Natural killer cell treated with Interleukin-12 subunit alpha and Interleukin-12 subunit beta and Interleukin-15 and Interleukin-18, amount 100 ng/mL, for 72 hours (primary cell): ENCODE results near the gene AHCY. TPM values are rescaled to one million over a fixed set of nuclear protein-coding genes. Genes with fewer than 3 reads are reported as not detected.
"Not testable (repeated sequence)": the region's sequence is repeated elsewhere in the genome, so short reads cannot be mapped to it uniquely, and the experiment has no call there.

Source experiments
- ATAC-seq, 2 donors: fragments of 150-1000 bp; cut with Tn5 transposase in 1 of 2; sonication (Bioruptor Pico), chemical (Tn5 transposase) in 1 of 2; 2 replicates each; pipeline ENCODE4 v1.10.0; 2021
- DNase-seq: peaks from one replicate; pipeline ENCODE4 v3.0.0; 2022; ENCODE audit warnings: low spot score
- H3K27ac Mint-ChIP-seq, 2 donors: 1 replicate in 1 of 2; 2 replicates in 1 of 2; pipeline ENCODE4 v1.8.0; 2022; ENCODE audit warnings: mixed read lengths in 2 of 2, mild to moderate bottlenecking in 1 of 2, moderate library complexity in 1 of 2
- H3K27me3 Mint-ChIP-seq, 2 donors: 1 replicate in 1 of 2; 2 replicates in 1 of 2; pipeline ENCODE4 v1.8.0; 2022; ENCODE audit warnings: mixed read lengths in 2 of 2
- H3K36me3 Mint-ChIP-seq: one replicate; pipeline ENCODE4 v1.8.0; 2022; ENCODE audit warnings: mixed read lengths
- H3K4me1 Mint-ChIP-seq, 2 donors: 1 replicate in 1 of 2; 2 replicates in 1 of 2; pipeline ENCODE4 v1.8.0; 2022; ENCODE audit warnings: low read depth in 2 of 2, mixed read lengths in 2 of 2, mild to moderate bottlenecking in 1 of 2
- H3K4me3 Mint-ChIP-seq: one replicate; pipeline ENCODE4 v1.8.0; 2022; ENCODE audit warnings: mixed read lengths
- H3K9me3 Mint-ChIP-seq: 2 replicates; pipeline ENCODE4 v1.8.0; 2022; ENCODE audit warnings: mixed read lengths
- total RNA-seq, 2 donors: library from RNA; stranded (reverse); gene quantifications; one replicate each; pipeline ENCODE4 v1.2.3, GENCODE V29; 2022

The AHCY gene
- total RNA-seq, 2 donors from 2014 or later = 61.3 to 121 TPM

DNA sequence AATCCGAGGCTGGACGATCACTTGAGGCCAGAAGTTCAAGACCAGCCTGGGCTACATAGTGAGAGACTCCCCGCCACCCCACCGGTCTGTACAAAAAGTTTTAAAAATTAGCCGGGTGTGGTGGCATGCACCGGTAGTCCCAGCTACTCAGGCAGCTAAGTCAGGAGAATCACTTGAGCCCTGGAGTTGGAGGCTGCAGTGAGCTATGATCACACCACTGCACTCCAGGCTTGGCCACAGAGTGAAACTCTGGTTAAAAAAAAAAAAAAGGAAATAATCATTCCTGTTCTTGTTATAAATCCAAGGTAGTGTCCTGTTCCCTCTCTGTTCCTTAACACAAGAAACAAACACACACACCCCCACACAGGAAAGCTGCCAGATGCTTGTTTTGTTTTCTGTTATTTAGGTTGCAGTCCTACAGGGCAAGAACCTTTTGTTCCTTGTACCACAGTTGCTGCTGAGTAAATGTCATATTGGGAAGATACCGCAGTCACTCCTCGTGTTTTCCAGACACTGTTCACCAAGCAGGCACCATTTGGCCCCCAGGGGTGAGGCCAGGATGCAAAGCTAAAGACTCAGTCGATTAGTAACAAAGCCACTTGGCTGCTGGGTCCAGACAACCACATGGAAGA lies 33.0 kb downstream of the AHCY start:
- H3K4me3 Mint-ChIP-seq = no peak overlapping the region
- H3K27me3 Mint-ChIP-seq = peaks cover 0 to 3% of the 10 kb centered on the region in 2 donors
- H3K36me3 Mint-ChIP-seq = no peaks in the 10 kb centered on the region
- H3K27ac Mint-ChIP-seq = no peak overlapping the region
- ATAC-seq (no peak), DNase-seq (no peak)
- peaks cover 7 to 12% of the 10 kb centered on the region in 2 donors for H3K4me1 Mint-ChIP-seq
- no peaks in the 10 kb centered on the region for H3K9me3 Mint-ChIP-seq

DNA sequence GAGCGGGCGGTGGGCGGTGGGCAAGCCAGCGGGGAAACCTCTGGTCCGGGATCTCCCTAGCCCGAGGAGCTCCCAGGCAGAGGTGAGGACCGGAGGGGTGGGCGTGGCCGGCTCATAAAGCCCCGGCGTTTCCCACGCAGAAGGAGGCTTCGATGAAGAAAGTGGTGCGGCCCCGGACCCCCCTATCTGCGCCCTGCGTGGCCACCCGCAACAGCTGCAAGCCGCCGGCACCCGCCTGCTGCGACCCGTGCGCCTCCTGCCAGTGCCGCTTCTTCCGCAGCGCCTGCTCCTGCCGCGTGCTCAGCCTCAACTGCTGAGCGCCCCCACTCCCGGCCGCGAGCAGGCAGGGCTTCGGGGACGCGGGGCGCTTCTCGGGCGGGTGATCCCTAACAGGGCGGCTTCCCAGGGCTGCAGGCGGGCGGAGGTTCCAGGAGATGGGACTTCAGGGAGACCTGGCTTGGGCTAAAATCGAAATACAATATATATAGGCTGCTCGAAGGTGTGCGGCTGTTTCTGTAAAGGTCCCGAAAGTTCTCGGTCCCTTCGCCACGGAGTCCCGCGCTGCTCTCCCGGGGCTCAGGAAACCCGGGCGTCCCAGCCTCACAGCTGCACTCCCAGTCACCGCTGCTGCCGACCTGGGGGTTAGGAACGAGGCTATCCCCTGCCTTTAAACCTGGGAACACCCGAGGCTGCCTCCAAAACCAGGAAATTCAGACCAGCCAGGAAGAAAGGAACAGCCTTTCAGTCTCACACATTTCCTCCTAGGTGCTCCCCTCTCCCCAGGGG lies 34.1 kb downstream of the AHCY start:
- Mint-ChIP-seq H3K27me3 (peaks cover 0 to 3% of the 10 kb centered on the region in 2 donors), H3K4me1 (peaks cover 7 to 12% of the 10 kb centered on the region in 2 donors), H3K4me3 (peak overlapping the region; percentile 33), H3K9me3 (no peaks in the 10 kb centered on the region), H3K36me3 (no peaks in the 10 kb centered on the region), H3K27ac (no peak overlapping the region)
- peak in 1 of 2 donors; percentile 53 for ATAC-seq
- peak; percentile 62 for DNase-seq

GRCh38 chr20:34268145-34268544 lies 35.0 kb downstream of the AHCY start:
- no peak overlapping the region for H3K4me3 Mint-ChIP-seq

DNA sequence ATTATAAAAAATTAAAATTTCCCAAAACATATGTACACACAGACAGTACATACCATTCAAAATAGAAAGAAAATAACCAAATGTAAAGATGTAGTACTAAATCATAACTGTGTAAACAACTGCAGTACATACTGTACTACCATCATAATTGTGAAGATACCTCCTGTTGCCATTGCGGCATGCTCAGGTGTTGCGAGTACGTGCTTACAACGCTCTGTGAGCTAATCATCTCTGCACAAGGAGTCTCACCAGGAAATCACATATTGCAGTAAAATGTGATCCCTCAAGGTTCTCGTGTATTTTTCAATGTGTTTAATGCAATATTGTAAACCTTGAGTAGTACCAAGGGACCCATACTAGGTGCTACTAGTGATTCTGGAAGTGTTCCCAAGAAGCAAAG lies 39.0 kb downstream of the AHCY start:
- Mint-ChIP-seq H3K27me3 (peaks cover 0 to 3% of the 10 kb centered on the region in 2 donors), H3K4me3 (no peak overlapping the region), H3K9me3 (no peaks in the 10 kb centered on the region), H3K4me1 (peaks cover 6 to 10% of the 10 kb centered on the region in 2 donors), H3K36me3 (no peaks in the 10 kb centered on the region), H3K27ac (no peak overlapping the region)
- ATAC-seq (no peak), DNase-seq (no peak)

More at GRCh38 chr20:34268145-34268544, 35.0 kb downstream of the AHCY start:
- no peaks in the 10 kb centered on the region for H3K36me3 Mint-ChIP-seq
- H3K4me1 Mint-ChIP-seq = peaks cover 7 to 12% of the 10 kb centered on the region in 2 donors
- H3K27me3 Mint-ChIP-seq = peaks cover 0 to 3% of the 10 kb centered on the region in 2 donors
- no peaks in the 10 kb centered on the region for H3K9me3 Mint-ChIP-seq
- no peak for DNase-seq
- no peak for ATAC-seq
- no peak overlapping the region for H3K27ac Mint-ChIP-seq

GRCh38 chr20:34263468-34263867 lies 39.7 kb downstream of the AHCY start:
- not testable (repeated sequence) for H3K9me3 Mint-ChIP-seq, H3K27ac Mint-ChIP-seq, ATAC-seq, H3K4me1 Mint-ChIP-seq, H3K4me3 Mint-ChIP-seq, DNase-seq, H3K36me3 Mint-ChIP-seq, H3K27me3 Mint-ChIP-seq

GRCh38 chr20:34262488-34263288 lies 40.5 kb downstream of the AHCY start:
- no peaks in the 10 kb centered on the region for H3K9me3 Mint-ChIP-seq
- ATAC-seq (peak; percentile 71 to 85), DNase-seq (no peak)
- H3K4me1 Mint-ChIP-seq = peaks cover 6 to 8% of the 10 kb centered on the region in 2 donors
- H3K4me3 Mint-ChIP-seq = no peak overlapping the region
- no peaks in the 10 kb centered on the region for H3K27me3 Mint-ChIP-seq
- no peaks in the 10 kb centered on the region for H3K36me3 Mint-ChIP-seq
- H3K27ac Mint-ChIP-seq = peak overlapping the region; percentile 67 to 87

GRCh38 chr20:34260208-34260942 lies 42.8 kb downstream of the AHCY start:
- Mint-ChIP-seq H3K9me3 (no peaks in the 10 kb centered on the region), H3K4me3 (no peak overlapping the region), H3K4me1 (peaks cover 6 to 11% of the 10 kb centered on the region in 2 donors), H3K27me3 (no peaks in the 10 kb centered on the region), H3K27ac (peak overlapping the region in 1 of 2 donors; percentile 1), H3K36me3 (no peaks in the 10 kb centered on the region)
- peak in 1 of 2 donors; percentile 33 for ATAC-seq
- DNase-seq = no peak

- DNase-seq = no peak
- Mint-ChIP-seq H3K4me3 (no peak overlapping the region), H3K27ac (peak overlapping the region in 1 of 2 donors; percentile 58), H3K36me3 (no peaks in the 10 kb centered on the region), H3K4me1 (peaks cover 0 to 3% of the 10 kb centered on the region in 2 donors), H3K27me3 (no peaks in the 10 kb centered on the region), H3K9me3 (no peaks in the 10 kb centered on the region)
- no peak for ATAC-seq
Observed at GRCh38 chr20:34256629-34257124, 46.5 kb downstream of the AHCY start.

DNA sequence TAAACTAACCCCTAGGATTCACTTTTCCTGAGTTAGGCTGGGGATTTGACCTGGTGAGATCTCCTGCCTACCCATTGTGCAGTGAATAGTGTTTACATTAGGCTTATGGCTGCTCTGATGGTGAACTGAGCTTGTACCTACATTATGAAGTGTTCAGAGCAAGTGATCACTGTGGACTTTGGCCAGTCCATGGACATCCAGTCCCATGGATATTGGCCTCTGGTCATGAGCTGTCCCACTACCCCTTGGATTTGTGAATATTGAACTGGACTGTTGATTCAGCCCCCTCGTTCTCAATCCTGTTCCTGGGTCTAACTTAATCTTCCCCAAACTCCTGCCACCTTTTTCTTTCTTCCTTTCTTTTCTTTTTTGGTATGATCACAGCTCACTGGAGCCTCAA lies 48.2 kb downstream of the AHCY start:
- Mint-ChIP-seq H3K4me3 (no peak overlapping the region), H3K4me1 (peaks cover 2 to 3% of the 10 kb centered on the region in 2 donors), H3K36me3 (no peaks in the 10 kb centered on the region), H3K27ac (no peak overlapping the region), H3K27me3 (no peaks in the 10 kb centered on the region), H3K9me3 (no peaks in the 10 kb centered on the region)
- DNase-seq = no peak
- ATAC-seq = no peak

GRCh38 chr20:34252431-34253086 lies 50.6 kb downstream of the AHCY start:
- not testable (repeated sequence) for H3K9me3 Mint-ChIP-seq, H3K4me3 Mint-ChIP-seq, H3K36me3 Mint-ChIP-seq, H3K27me3 Mint-ChIP-seq, DNase-seq, H3K27ac Mint-ChIP-seq, ATAC-seq
- peaks cover 13 to 14% of the 10 kb centered on the region in 2 donors for H3K4me1 Mint-ChIP-seq

DNA sequence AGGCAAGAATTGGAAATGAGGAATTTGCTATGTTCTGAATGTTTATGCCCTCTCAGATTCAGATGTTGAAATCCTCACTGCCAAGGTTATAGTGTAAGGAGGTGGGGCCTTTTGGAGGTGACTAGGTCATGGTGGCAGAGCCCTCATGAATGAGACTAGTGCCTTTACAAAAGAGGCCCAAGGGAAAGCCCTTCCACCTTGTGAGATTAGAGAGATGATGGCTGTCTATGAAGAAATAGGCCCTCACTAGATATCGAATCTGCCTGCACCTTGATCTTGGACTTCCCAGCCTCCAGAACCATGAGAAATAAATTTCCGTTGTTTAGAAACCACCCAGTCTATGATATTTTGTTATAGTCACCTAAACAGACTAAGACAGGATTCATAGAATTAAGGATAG lies 51.5 kb downstream of the AHCY start:
- Mint-ChIP-seq H3K27me3 (no peaks in the 10 kb centered on the region), H3K36me3 (no peaks in the 10 kb centered on the region), H3K4me3 (no peak overlapping the region), H3K27ac (no peak overlapping the region), H3K4me1 (peaks cover 13 to 15% of the 10 kb centered on the region in 2 donors), H3K9me3 (no peaks in the 10 kb centered on the region)
- no peak for DNase-seq
- no peak for ATAC-seq

DNA sequence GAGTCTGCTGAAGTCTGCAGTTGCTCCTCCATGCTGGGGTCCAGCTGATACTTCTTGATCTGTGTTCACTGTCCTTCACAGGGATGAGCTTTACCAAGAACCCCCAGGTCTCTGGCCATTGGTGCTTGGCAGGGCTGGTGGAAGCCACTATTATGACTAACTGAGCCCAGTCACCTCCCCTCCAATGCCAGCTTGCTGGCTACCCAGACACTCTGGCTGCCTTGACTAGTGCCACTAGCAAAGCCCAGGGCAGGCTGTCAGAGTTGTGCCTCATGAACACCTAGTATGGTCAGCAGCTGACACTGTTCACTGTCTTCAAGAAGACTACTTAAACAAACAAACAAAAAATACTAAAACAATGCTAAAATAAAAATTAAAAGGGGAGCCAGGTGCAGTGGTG lies 53.1 kb downstream of the AHCY start:
- no peak for ATAC-seq
- H3K27ac Mint-ChIP-seq = peak overlapping the region; percentile 32 to 49
- DNase-seq = no peak
- peaks cover 13 to 14% of the 10 kb centered on the region in 2 donors for H3K4me1 Mint-ChIP-seq
- H3K27me3 Mint-ChIP-seq = no peaks in the 10 kb centered on the region
- H3K36me3 Mint-ChIP-seq = no peaks in the 10 kb centered on the region
- no peak overlapping the region for H3K4me3 Mint-ChIP-seq
- no peaks in the 10 kb centered on the region for H3K9me3 Mint-ChIP-seq

DNA sequence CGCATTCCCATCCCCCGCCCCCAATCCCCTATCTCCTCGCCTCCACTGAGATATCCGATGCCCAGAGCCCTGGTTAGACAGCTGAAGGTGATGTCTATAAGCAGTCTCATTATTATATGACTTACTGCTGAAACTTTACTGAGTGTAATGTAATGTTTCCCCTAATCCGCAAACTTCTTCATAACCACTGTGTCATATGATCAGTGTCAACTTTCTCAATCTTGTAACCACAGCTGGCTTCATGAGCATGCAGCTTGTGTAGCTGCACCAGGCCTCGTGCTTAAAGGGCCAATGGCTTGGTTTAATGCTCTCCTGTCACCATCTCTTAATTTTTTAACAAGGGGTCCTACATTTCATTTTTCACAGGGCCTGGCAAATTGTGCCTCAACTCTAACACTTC lies 53.9 kb downstream of the AHCY start:
- H3K4me1 Mint-ChIP-seq = peaks cover 13 to 14% of the 10 kb centered on the region in 2 donors
- H3K27ac Mint-ChIP-seq = peak overlapping the region; percentile 32 to 49
- peak overlapping the region; percentile 41 for H3K4me3 Mint-ChIP-seq
- H3K9me3 Mint-ChIP-seq = no peaks in the 10 kb centered on the region
- ATAC-seq = peak; percentile 95
- H3K36me3 Mint-ChIP-seq = no peaks in the 10 kb centered on the region
- DNase-seq = peak; percentile 70
- H3K27me3 Mint-ChIP-seq = no peaks in the 10 kb centered on the region
